CD4-positive, CD25-positive, alpha-beta regulatory T cell (primary cell): Measurements from ENCODE around the gene GMNN. TPM values are rescaled to one million over a fixed set of nuclear protein-coding genes. Genes with fewer than 3 reads are reported as not detected.
"Not testable (repeated sequence)": the region's sequence is repeated elsewhere in the genome, so short reads cannot be mapped to it uniquely, and the experiment has no call there.

ENCODE experiments used
- ATAC-seq, 2 donors: fragments of 150-1000 bp; cut with Tn5 transposase; one replicate each; pipeline ENCODE4 v1.10.0; 2021; ENCODE audit warnings: low read depth in 2 of 2, moderate number of reproducible peaks in 2 of 2, moderate library complexity in 1 of 2
- DNase-seq, 3 donors: peaks; one replicate each; pipeline versions ENCODE4 v3.0.0 to v3.0.0-alpha.2; 2012 to 2022; ENCODE audit warnings: mixed read lengths in 1 of 3
- H3K27ac ChIP-seq: one replicate; pipeline ENCODE4 v1.7.0; 2013; ENCODE audit warnings: mild to moderate bottlenecking, low read length; ENCODE audit not compliant: insufficient read depth, poor library complexity, severe bottlenecking
- H3K27me3 ChIP-seq: one replicate; pipeline ENCODE4 v1.7.0; 2013; ENCODE audit warnings: low read length; ENCODE audit not compliant: control insufficient read depth, insufficient read depth
- H3K36me3 ChIP-seq: one replicate; pipeline ENCODE4 v1.7.0; 2013; ENCODE audit warnings: mild to moderate bottlenecking, low read length, moderate library complexity; ENCODE audit not compliant: control insufficient read depth, insufficient read depth
- H3K4me1 ChIP-seq: 2 replicates; pipeline ENCODE4 v1.7.0; 2013; ENCODE audit warnings: mild to moderate bottlenecking, low read length; ENCODE audit not compliant: insufficient read depth, control insufficient read depth, poor library complexity, severe bottlenecking
- H3K4me3 ChIP-seq: one replicate; pipeline ENCODE4 v1.7.0; 2013; ENCODE audit warnings: low read depth, mild to moderate bottlenecking, low read length, moderate library complexity
- H3K9me3 ChIP-seq, 2 experiments: 1 replicate in 1 of 2; 2 replicates in 1 of 2; pipeline ENCODE4 v1.7.0; 2013; ENCODE audit warnings: low read length in 2 of 2, mild to moderate bottlenecking in 1 of 2, moderate library complexity in 1 of 2; ENCODE audit not compliant: control insufficient read depth in 2 of 2
- H3K27ac Mint-ChIP-seq, 3 donors: one replicate each; pipeline ENCODE4 v1.8.0; 2020 to 2022; ENCODE audit warnings: mild to moderate bottlenecking in 3 of 3, mixed read lengths in 3 of 3, moderate library complexity in 2 of 3
- H3K27me3 Mint-ChIP-seq: one replicate; pipeline ENCODE4 v1.8.0; 2022; ENCODE audit warnings: mild to moderate bottlenecking, mixed read lengths
- H3K36me3 Mint-ChIP-seq: one replicate; pipeline ENCODE4 v1.8.0; 2020; ENCODE audit warnings: mixed read lengths
- H3K4me1 Mint-ChIP-seq, 4 donors: one replicate each; pipeline ENCODE4 v1.8.0; 2020 to 2022; ENCODE audit warnings: mixed read lengths in 4 of 4, mild to moderate bottlenecking in 1 of 4
- H3K4me3 Mint-ChIP-seq, 4 donors: one replicate each; pipeline ENCODE4 v1.8.0; 2020 to 2022; ENCODE audit warnings: mild to moderate bottlenecking in 4 of 4, mixed read lengths in 4 of 4, moderate library complexity in 3 of 4
- H3K9me3 Mint-ChIP-seq, 7 donors: one replicate each; pipeline ENCODE4 v1.8.0; 2020 to 2022; ENCODE audit warnings: mixed read lengths in 7 of 7, mild to moderate bottlenecking in 3 of 7, moderate library complexity in 2 of 7
- polyA plus RNA-seq, 4 donors: library from polyadenylated mRNA; unstranded; fragments of 300-500 nt; fragmentation: Illumina TruSeq; gene quantifications; one replicate each; pipeline ENCODE4 v1.2.3, GENCODE V29; 2021
- total RNA-seq: library from RNA; stranded (reverse); gene quantifications from one replicate; pipeline ENCODE4 v1.2.3, GENCODE V29; 2022

GMNN gene
- total RNA-seq (28.3 TPM), polyA plus RNA-seq (10 to 100 TPM in 3 of 4 donors, 1 to 10 TPM in 1; 9.1 to 13.6 (median 11.4) TPM)

DNA sequence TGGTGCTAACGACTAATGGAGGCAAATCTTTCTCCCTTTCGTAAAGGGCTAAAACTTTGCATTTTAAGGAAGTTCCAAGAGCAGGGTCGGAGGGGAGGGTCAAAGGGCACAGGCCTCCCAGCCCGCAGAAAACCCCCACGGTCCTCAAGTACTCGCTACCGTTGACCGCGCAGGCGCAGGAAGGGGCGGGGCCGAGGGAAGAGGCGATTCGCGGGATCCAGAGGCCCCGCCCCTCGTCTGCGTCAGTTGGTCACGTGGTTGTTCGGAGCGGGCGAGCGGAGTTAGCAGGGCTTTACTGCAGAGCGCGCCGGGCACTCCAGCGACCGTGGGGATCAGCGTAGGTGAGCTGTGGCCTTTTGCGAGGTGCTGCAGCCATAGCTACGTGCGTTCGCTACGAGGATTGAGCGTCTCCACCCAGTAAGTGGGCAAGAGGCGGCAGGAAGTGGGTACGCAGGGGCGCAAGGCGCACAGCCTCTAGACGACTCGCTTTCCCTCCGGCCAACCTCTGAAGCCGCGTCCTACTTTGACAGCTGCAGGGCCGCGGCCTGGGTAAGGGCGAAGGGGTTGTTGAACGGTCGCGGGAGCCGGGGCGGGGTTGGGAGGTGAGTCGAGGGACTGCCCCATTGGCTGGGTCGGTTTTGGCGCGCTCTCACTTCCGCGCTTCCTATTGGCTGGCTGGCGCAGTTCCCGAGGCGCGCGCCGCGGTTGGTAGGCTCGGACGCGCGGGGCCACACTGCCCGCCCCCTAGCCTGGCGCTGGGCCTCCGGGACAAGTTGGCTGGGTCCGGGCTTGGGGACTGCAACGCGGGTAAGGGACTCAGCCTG lies at the start of gene GMNN:
Gene GMNN (plus strand): TSS at position 242 of the 824 bp plus-strand sequence. CDS start 2,310 bp downstream, outside the sequence.
- peak within 1 kb of the TSS; percentile 99 to 100 (median 99) for H3K4me3 Mint-ChIP-seq
- DNase-seq (peak; percentile 95 to 98 (median 96)), ATAC-seq (peak; percentile 93 to 94)
- Histone ChIP-seq H3K27ac (peak within 1 kb of the TSS; percentile 97), H3K27me3 (no peaks in the 10 kb centered on the region), H3K4me1 (peaks cover 25% of the 10 kb centered on the region), H3K36me3 (no peaks in the 10 kb centered on the region), H3K9me3 (no peaks in the 10 kb centered on the region), H3K4me3 (peak within 1 kb of the TSS; percentile 89)
- H3K9me3 Mint-ChIP-seq: no peaks in the 10 kb centered on the region
- peak within 1 kb of the TSS; percentile 92 to 98 (median 97) for H3K27ac Mint-ChIP-seq
- H3K4me1 Mint-ChIP-seq: peaks cover 11 to 35% (median 21%) of the 10 kb centered on the region in 4 donors
- H3K36me3 Mint-ChIP-seq: no peaks in the 10 kb centered on the region
- peaks cover 4% of the 10 kb centered on the region for H3K27me3 Mint-ChIP-seq

GRCh38 chr6:24730653-24731052 lies 44.1 kb upstream of the GMNN start:
- not testable (repeated sequence) for H3K27ac Mint-ChIP-seq, H3K4me3 Mint-ChIP-seq, H3K27ac ChIP-seq, H3K36me3 ChIP-seq, H3K36me3 Mint-ChIP-seq, H3K4me1 Mint-ChIP-seq, H3K4me1 ChIP-seq, DNase-seq, H3K4me3 ChIP-seq, ATAC-seq
- peaks cover 52% of the 10 kb centered on the region for H3K27me3 Mint-ChIP-seq
- Histone ChIP-seq H3K27me3 (peaks cover 22% of the 10 kb centered on the region), H3K9me3 (peaks cover 5 to 21% of the 10 kb centered on the region in 2 experiments)
- H3K9me3 Mint-ChIP-seq: peaks cover 1 to 23% (median 12%) of the 10 kb centered on the region in 7 donors

DNA sequence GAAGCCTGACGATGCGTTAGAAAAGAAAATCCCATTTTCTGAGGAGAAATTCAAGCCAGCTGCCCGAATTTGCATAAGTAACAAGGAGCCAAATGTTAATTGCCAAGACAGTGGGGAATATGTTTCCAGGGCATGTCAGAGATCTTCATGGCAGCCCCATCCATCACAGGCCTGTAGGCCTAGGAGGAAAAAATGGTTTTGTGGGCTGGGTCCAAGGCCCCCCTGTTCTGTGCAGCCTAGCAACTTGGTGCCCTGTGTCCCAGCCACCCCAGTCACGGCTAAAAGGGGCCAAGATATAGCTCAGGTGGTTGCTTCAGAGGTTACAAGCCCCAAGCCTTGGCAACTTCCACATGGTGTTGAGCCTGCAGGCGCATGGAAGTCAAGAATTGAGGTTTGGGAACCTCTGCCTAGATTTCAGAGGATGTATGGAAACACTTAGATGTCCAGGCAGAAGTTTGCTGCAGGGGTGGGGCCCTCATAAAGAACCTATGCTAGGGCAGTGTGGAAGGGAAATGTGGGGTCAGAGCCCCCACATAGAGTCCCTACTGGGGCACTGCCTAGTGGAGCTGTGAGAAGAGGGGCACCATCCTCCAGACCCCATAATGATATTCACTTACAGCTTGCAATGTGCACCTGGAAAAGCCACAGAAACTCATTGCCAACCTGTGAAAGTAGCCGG lies 43.1 kb upstream of the GMNN start:
- H3K27me3 ChIP-seq: peaks cover 25% of the 10 kb centered on the region
- Mint-ChIP-seq H3K27me3 (peaks cover 51% of the 10 kb centered on the region), H3K9me3 (peaks cover 1 to 23% (median 12%) of the 10 kb centered on the region in 7 donors)
- H3K4me1 ChIP-seq, ATAC-seq, H3K36me3 ChIP-seq, H3K27ac ChIP-seq, H3K27ac Mint-ChIP-seq, H3K4me3 Mint-ChIP-seq, H3K36me3 Mint-ChIP-seq, H3K4me3 ChIP-seq, DNase-seq, H3K4me1 Mint-ChIP-seq: not testable (repeated sequence)
- peaks cover 5 to 21% of the 10 kb centered on the region in 2 experiments for H3K9me3 ChIP-seq

DNA sequence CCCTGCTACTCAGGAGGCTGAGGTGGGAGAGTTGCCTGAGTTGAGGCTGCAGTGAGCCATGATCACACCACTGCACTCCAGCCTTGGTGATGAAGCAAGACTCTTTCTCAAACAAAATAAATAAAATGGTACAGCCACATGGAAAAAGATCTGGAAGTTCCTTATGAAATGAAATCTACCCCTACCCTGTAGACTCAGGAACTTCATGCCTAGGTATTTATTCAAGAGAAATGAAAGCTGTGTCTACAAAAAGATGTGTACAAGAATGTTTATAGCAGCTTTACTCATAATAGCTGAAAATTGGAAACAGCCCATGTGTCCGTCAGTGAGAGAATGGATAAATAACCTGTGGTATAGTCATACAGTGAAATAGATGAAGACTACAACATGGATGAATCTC lies 40.6 kb upstream of the GMNN start:
- DNase-seq (no peak), ATAC-seq (no peak)
- peaks cover 1 to 23% (median 11%) of the 10 kb centered on the region in 7 donors for H3K9me3 Mint-ChIP-seq
- Histone ChIP-seq H3K27me3 (peaks cover 8% of the 10 kb centered on the region), H3K4me3 (no peak overlapping the region), H3K36me3 (no peaks in the 10 kb centered on the region), H3K4me1 (no peaks in the 10 kb centered on the region), H3K9me3 (peaks cover 5 to 21% of the 10 kb centered on the region in 2 experiments), H3K27ac (no peak overlapping the region)
- no peaks in the 10 kb centered on the region for H3K36me3 Mint-ChIP-seq
- H3K27ac Mint-ChIP-seq: no peak overlapping the region
- no peak overlapping the region for H3K4me3 Mint-ChIP-seq
- H3K4me1 Mint-ChIP-seq: peaks cover 0 to 3% (median 0%) of the 10 kb centered on the region in 4 donors
- H3K27me3 Mint-ChIP-seq: peaks cover 41% of the 10 kb centered on the region

DNA sequence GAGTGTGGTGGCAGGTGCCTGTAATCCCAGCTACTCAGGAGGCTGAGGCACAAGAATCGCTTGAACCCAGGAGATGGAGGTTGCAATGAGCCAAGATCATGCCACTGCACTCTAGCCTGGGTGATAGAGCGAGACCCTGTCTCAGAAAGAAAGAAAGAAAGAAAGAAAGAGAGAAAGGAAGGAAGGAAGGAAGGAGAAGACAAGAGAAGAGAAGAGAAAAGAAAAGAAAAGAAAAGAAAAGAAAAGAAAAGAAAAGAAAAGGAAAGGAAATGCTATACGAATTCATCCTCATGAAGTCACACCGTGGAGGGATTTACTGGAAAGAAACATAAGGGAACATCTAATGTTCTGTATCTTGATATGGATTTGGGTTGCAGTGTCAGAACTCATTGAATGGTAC lies 40.0 kb upstream of the GMNN start:
- H3K36me3 Mint-ChIP-seq, H3K4me1 ChIP-seq, H3K27ac Mint-ChIP-seq, H3K4me1 Mint-ChIP-seq, H3K36me3 ChIP-seq, ATAC-seq, H3K27ac ChIP-seq, H3K4me3 ChIP-seq, H3K27me3 ChIP-seq, DNase-seq, H3K4me3 Mint-ChIP-seq: not testable (repeated sequence)
- Mint-ChIP-seq H3K27me3 (peaks cover 38% of the 10 kb centered on the region), H3K9me3 (peaks cover 1 to 21% (median 11%) of the 10 kb centered on the region in 7 donors)
- H3K9me3 ChIP-seq: peaks cover 5 to 21% of the 10 kb centered on the region in 2 experiments

DNA sequence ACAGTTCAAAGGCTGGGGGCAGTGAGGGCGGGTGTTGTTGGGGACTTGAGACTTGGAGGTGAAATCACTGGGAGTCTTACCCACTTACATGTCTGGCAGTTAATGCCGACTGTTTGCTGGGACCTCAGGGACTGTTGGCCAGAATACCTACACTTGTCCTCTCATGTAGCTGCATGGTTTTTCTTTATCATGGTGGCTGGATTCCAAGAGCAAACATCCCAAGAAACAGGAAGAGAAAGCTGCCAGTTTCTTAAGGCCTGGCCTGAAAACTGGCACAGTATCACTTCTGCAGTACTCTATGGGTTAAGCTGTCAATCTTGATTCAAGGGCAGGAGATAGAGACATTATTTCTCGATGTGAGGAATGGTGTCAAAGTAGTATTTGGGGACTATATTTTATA lies 36.0 kb upstream of the GMNN start:
- Mint-ChIP-seq H3K36me3 (no peaks in the 10 kb centered on the region), H3K9me3 (peaks cover 0 to 8% (median 0%) of the 10 kb centered on the region in 7 donors), H3K27me3 (peaks cover 32% of the 10 kb centered on the region), H3K27ac (no peak overlapping the region), H3K4me1 (peaks cover 0 to 9% (median 3%) of the 10 kb centered on the region in 4 donors), H3K4me3 (no peak overlapping the region)
- Histone ChIP-seq H3K27ac (no peak overlapping the region), H3K4me3 (no peak overlapping the region), H3K9me3 (no peaks in the 10 kb centered on the region), H3K27me3 (peaks cover 6% of the 10 kb centered on the region), H3K36me3 (no peaks in the 10 kb centered on the region), H3K4me1 (no peaks in the 10 kb centered on the region)
- DNase-seq: no peak
- no peak for ATAC-seq

DNA sequence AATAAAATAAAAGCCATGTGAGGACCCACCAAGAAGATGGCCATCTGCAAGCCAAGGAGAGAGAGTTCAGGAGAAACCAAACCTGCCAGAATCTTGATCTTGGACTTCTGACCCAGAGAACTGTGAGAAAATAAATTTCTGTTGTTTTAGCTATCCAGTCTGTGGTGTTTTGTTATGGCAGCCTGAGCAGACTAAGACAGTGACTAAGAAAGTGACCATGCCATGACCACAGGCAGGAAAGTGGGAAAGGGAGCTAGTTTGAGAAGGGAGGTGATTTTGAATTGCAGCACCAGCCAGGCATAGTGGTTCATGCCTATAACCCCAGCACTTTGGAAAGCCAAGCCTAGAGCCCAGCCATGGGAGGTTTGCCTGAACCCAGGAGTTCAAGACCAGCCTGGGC lies 33.9 kb upstream of the GMNN start:
- Histone ChIP-seq H3K27ac (no peak overlapping the region), H3K27me3 (peaks cover under 1% of the 10 kb centered on the region), H3K4me3 (no peak overlapping the region), H3K4me1 (no peaks in the 10 kb centered on the region), H3K9me3 (no peaks in the 10 kb centered on the region), H3K36me3 (no peaks in the 10 kb centered on the region)
- Mint-ChIP-seq H3K4me1 (peaks cover 0 to 9% (median 2%) of the 10 kb centered on the region in 4 donors), H3K27ac (no peak overlapping the region), H3K36me3 (no peaks in the 10 kb centered on the region), H3K27me3 (peaks cover 18% of the 10 kb centered on the region), H3K4me3 (no peak overlapping the region), H3K9me3 (peaks cover 0 to 8% (median 1%) of the 10 kb centered on the region in 7 donors)
- DNase-seq: no peak
- ATAC-seq: no peak
